ENCODE measurements around the gene MDGA2.

GRCh38 chr14:47524524-47524923 lies 150.9 kb downstream of the MDGA2 start:
- TF ChIP-seq FOSL2 (IDR thresholded peaks at IDR 0.05; ENCODE audit: borderline replicate concordance, low read depth), result no peak
- no peak for TF ChIP-seq SIN3A (IDR thresholded peaks at IDR 0.05; ENCODE audit: borderline replicate concordance, low read depth, low read length)
- no peak for TF ChIP-seq CTCF (IDR thresholded peaks at IDR 0.05)
- no peak for TF ChIP-seq SMC3 (IDR thresholded peaks at IDR 0.05; ENCODE audit: low read depth, low read length)
- TF ChIP-seq RFX5 (IDR thresholded peaks at IDR 0.05; ENCODE audit: low read length), result no peak
- TF ChIP-seq POLR2AphosphoS5 (IDR thresholded peaks at IDR 0.05; ENCODE audit: low read depth, low read length), result no peak
- no peak for TF ChIP-seq RAD21 (IDR thresholded peaks at IDR 0.05; ENCODE audit: low read length)
- TF ChIP-seq RCOR1 (IDR thresholded peaks at IDR 0.05; ENCODE audit: low read length), result no peak
- no peak for TF ChIP-seq GABPA (IDR thresholded peaks at IDR 0.05; ENCODE audit: low read depth)
- TF ChIP-seq MAX (IDR thresholded peaks at IDR 0.05; ENCODE audit: low read depth), result no peak
- TF ChIP-seq ZBTB33 (IDR thresholded peaks at IDR 0.05; ENCODE audit: borderline replicate concordance, low read depth), result no peak
- no peak for TF ChIP-seq RXRA (IDR thresholded peaks at IDR 0.05; ENCODE audit: borderline replicate concordance, low read depth)

Measured in SK-N-SH (cell line).